Panc1 (cell line): ENCODE data around the gene C1QL2. TPM values are rescaled to one million over a fixed set of nuclear protein-coding genes. Genes with fewer than 3 reads are reported as not detected.

Experiments
- ATAC-seq: fragments of 200-7000 bp; cut with Tn5 transposase; 2 replicates; pipeline ENCODE4 v1.9.1; 2020; ENCODE audit warnings: mild to moderate bottlenecking, moderate library complexity
- BruUV-seq: library from RNA; stranded (reverse); fragments of 400-500 nt; replicated peaks from 2 replicates; lab custom pipeline; 2021; lab: Mats Ljungman, UMichigan
- CTCF ChIA-PET: fragments of 300-600 bp; sonication (Branson Sonifier 250); formaldehyde crosslinking; loops from one replicate; lab custom pipeline; 2022; ENCODE audit warnings: antibody characterized with exemption; lab: Charles Lee
- POLR2A ChIA-PET: fragments of 300-600 bp; sonication (Branson Sonifier 250); formaldehyde crosslinking; loops from one replicate; lab custom pipeline; 2022; ENCODE audit warnings: antibody characterized with exemption; lab: Charles Lee
- DNase-seq: peaks from one replicate; pipeline ENCODE4 v3.0.0-alpha.2; 2010; ENCODE audit warnings: low read depth, low spot score
- H3K27ac ChIP-seq: 2 replicates; pipeline ENCODE4 v1.5.1; 2011; ENCODE audit warnings: mild to moderate bottlenecking, low read length, inconsistent platforms
- H3K27me3 ChIP-seq: fragments of 200-500 bp; sonication (Bioruptor generic); 2 replicates; pipeline ENCODE4 v1.6.0; 2014; ENCODE audit warnings: low read length, inconsistent platforms; ENCODE audit not compliant: control insufficient read depth, insufficient read depth
- H3K36me3 ChIP-seq: fragments of 200-500 bp; sonication (Bioruptor generic); 2 replicates; pipeline ENCODE4 v1.5.1; 2014; ENCODE audit warnings: inconsistent platforms, mild to moderate bottlenecking, low read length, moderate library complexity; ENCODE audit not compliant: control insufficient read depth, insufficient read depth
- H3K4me1 ChIP-seq: 2 replicates; pipeline ENCODE4 v1.5.1; 2011; ENCODE audit warnings: inconsistent platforms, mild to moderate bottlenecking, low read length, moderate library complexity; ENCODE audit not compliant: control insufficient read depth, insufficient read depth
- H3K4me3 ChIP-seq, 2 experiments: 2 replicates each; pipeline ENCODE4 v1.5.1; 2011 to 2012; ENCODE audit warnings: low read depth in 2 of 2, low read length in 2 of 2, mild to moderate bottlenecking in 2 of 2, inconsistent platforms in 1 of 2, moderate library complexity in 1 of 2
- H3K9me3 ChIP-seq: fragments of 200-500 bp; sonication (Bioruptor generic); 2 replicates; pipeline ENCODE4 v1.5.1; 2014; ENCODE audit warnings: low read depth, mild to moderate bottlenecking, inconsistent platforms, low read length, moderate library complexity; ENCODE audit not compliant: control insufficient read depth, insufficient read depth
- CTCF ChIP-seq: fragments of 450-650 bp; IDR thresholded peaks from 2 replicates; pipeline ENCODE4 v1.5.1; 2017; ENCODE audit warnings: mild to moderate bottlenecking
- POLR2AphosphoS5 ChIP-seq: IDR thresholded peaks from 2 replicates; pipeline ENCODE4 v1.6.1; 2012; ENCODE audit warnings: mild to moderate bottlenecking, low read depth, low read length, moderate library complexity
- REST ChIP-seq, 2 experiments: IDR thresholded peaks; 2 replicates each; pipeline ENCODE4 v1.6.1; 2011 to 2012; ENCODE audit warnings: low read depth in 2 of 2, control low read depth in 1 of 2, low read length in 1 of 2, mild to moderate bottlenecking in 1 of 2, moderate library complexity in 1 of 2; ENCODE audit not compliant: insufficient read depth in 1 of 2
- SIN3A ChIP-seq: IDR thresholded peaks from 2 replicates; pipeline ENCODE4 v1.6.1; 2012; ENCODE audit warnings: low read depth, mild to moderate bottlenecking, low read length, moderate library complexity, borderline replicate concordance; ENCODE audit not compliant: insufficient read depth
- TCF7L2 ChIP-seq: IDR thresholded peaks from 2 replicates; pipeline ENCODE4 v1.6.1; 2011; ENCODE audit warnings: mild to moderate bottlenecking, low read depth, low read length, inconsistent platforms
- in situ Hi-C: cut with HindIII; loops from 2 replicates; pipeline ENCODE4 v1.10.0; 2016; ENCODE audit warnings: low sequenced_read_pairs, low pct_unique_long_range_greater_than_20kb
- intact Hi-C: fragments of 100-400 bp; cut with micrococcal nuclease; formaldehyde crosslinking; loops from one replicate; pipeline ENCODE4 v1.10.0; 2022; ENCODE audit not compliant: unreplicated experiment
- total RNA-seq: library from RNA; stranded (reverse); gene quantifications from one replicate; pipeline ENCODE4 v1.2.1, GENCODE V29; 2021; ENCODE audit not compliant: unreplicated experiment

C1QL2 gene
- total RNA-seq, 1 experiment from 2014 or later: not detected

GRCh38 chr2:119197126-119197405 is 38.5 kb upstream of the C1QL2 start:
- TF ChIP-seq CTCF (no peak), TCF7L2 (no peak), SIN3A (no peak), POLR2AphosphoS5 (no peak), REST (IDR thresholded peaks at IDR 0.05; ENCODE audit: insufficient read depth in 1 of 2, low read depth in 2 of 2, low read length in 1 of 2) (no peak)
- no peaks in the 10 kb centered on the region for H3K4me1 ChIP-seq
- no peak overlapping the region for H3K4me3 ChIP-seq
- intact Hi-C loops: no loop called here
- no TSS peak for BruUV-seq
- ATAC-seq (no peak), DNase-seq (no peak)
- H3K27me3 ChIP-seq: no peaks in the 10 kb centered on the region
- in situ Hi-C loops: no loop called here
- no peaks in the 10 kb centered on the region for H3K36me3 ChIP-seq
- H3K27ac ChIP-seq: no peak overlapping the region
- H3K9me3 ChIP-seq: no peaks in the 10 kb centered on the region
- ChIA-PET POLR2A (no interaction called here), CTCF (no interaction called here)

GRCh38 chr2:119196301-119197125 is 38.0 kb upstream of the C1QL2 start:
- peak; percentile 77 for ATAC-seq
- Histone ChIP-seq H3K36me3 (no peaks in the 10 kb centered on the region), H3K27ac (no peak overlapping the region), H3K4me3 (no peak overlapping the region), H3K27me3 (no peaks in the 10 kb centered on the region), H3K4me1 (no peaks in the 10 kb centered on the region), H3K9me3 (no peaks in the 10 kb centered on the region)
- no peak for DNase-seq
- ChIA-PET POLR2A (no interaction called here), CTCF (no interaction called here)
- in situ Hi-C loops (no loop called here), intact Hi-C loops (no loop called here)
- BruUV-seq: no TSS peak
- no peak for TF ChIP-seq SIN3A

GRCh38 chr2:119195887-119196286 is 37.3 kb upstream of the C1QL2 start:
- no TSS peak for BruUV-seq

More at GRCh38 chr2:119195887-119196286, 37.3 kb upstream of the C1QL2 start:
- CTCF ChIA-PET: no interaction called here
- Histone ChIP-seq H3K27ac (no peak overlapping the region), H3K36me3 (no peaks in the 10 kb centered on the region), H3K27me3 (no peaks in the 10 kb centered on the region), H3K9me3 (no peaks in the 10 kb centered on the region), H3K4me1 (no peaks in the 10 kb centered on the region), H3K4me3 (no peak overlapping the region)
- ATAC-seq (peak; percentile 25), DNase-seq (no peak)
- POLR2A ChIA-PET: no interaction called here
- TF ChIP-seq POLR2AphosphoS5 (no peak), REST (IDR thresholded peaks at IDR 0.05; ENCODE audit: insufficient read depth in 1 of 2, low read depth in 2 of 2, low read length in 1 of 2) (no peak), TCF7L2 (no peak), SIN3A (no peak), CTCF (no peak)
- in situ Hi-C loops: no loop called here
- intact Hi-C loops: no loop called here
